Hepatocyte (in vitro differentiated cells): Measurements from ENCODE around the gene SLC9A4. TPM values are rescaled to one million over a fixed set of nuclear protein-coding genes. Genes with fewer than 3 reads are reported as not detected.

Experiments
- DNase-seq: peaks from one replicate; pipeline ENCODE4 v3.0.0-alpha.2; 2016; ENCODE audit warnings: low spot score
- H2AFZ ChIP-seq: fragments of 200-600 bp; sonication (generic); 2 replicates; pipeline ENCODE4 v1.6.0; 2016; ENCODE audit warnings: antibody characterized with exemption, mild to moderate bottlenecking
- H3K27ac ChIP-seq: fragments of 200-600 bp; sonication (generic); 2 replicates; pipeline ENCODE4 v1.5.1; 2016; ENCODE audit warnings: mild to moderate bottlenecking
- H3K27me3 ChIP-seq: fragments of 200-600 bp; sonication (generic); 2 replicates; pipeline ENCODE4 v1.6.1; 2016
- H3K36me3 ChIP-seq: fragments of 200-600 bp; sonication (generic); replicated peaks from 2 replicates; pipeline ENCODE4 v1.5.1; 2016; ENCODE audit warnings: low read depth; ENCODE audit not compliant: insufficient read depth
- H3K4me1 ChIP-seq: fragments of 200-600 bp; sonication (generic); 2 replicates; pipeline ENCODE4 v1.5.1; 2016; ENCODE audit warnings: mild to moderate bottlenecking, moderate library complexity; ENCODE audit not compliant: insufficient read depth
- H3K4me2 ChIP-seq: fragments of 200-600 bp; sonication (generic); 2 replicates; pipeline ENCODE4 v1.6.0; 2016
- H3K4me3 ChIP-seq: fragments of 200-600 bp; sonication (generic); 2 replicates; pipeline ENCODE4 v1.5.1; 2016; ENCODE audit warnings: mild to moderate bottlenecking
- H3K79me2 ChIP-seq: fragments of 200-600 bp; sonication (generic); 2 replicates; pipeline ENCODE4 v1.6.0; 2017; ENCODE audit warnings: mild to moderate bottlenecking
- H3K9me2 ChIP-seq: fragments of 200-600 bp; sonication (generic); replicated peaks from 2 replicates; pipeline ENCODE4 v1.6.0; 2017; ENCODE audit warnings: mild to moderate bottlenecking; ENCODE audit not compliant: insufficient read depth
- H3K9me3 ChIP-seq: fragments of 200-600 bp; sonication (generic); 2 replicates; pipeline ENCODE4 v1.5.1; 2016; ENCODE audit warnings: low read depth, mild to moderate bottlenecking
- H4K20me1 ChIP-seq: fragments of 200-600 bp; sonication (generic); 2 replicates; pipeline ENCODE4 v1.6.0; 2016; ENCODE audit warnings: mild to moderate bottlenecking; ENCODE audit not compliant: insufficient read depth, poor library complexity, severe bottlenecking
- EZH2 ChIP-seq: fragments of 200-600 bp; sonication (generic); IDR thresholded peaks from 2 replicates; pipeline ENCODE4 v1.6.1; 2016; ENCODE audit warnings: antibody characterized with exemption, mild to moderate bottlenecking, borderline replicate concordance
- EZH2phosphoT487 ChIP-seq: fragments of 200-600 bp; sonication (generic); IDR thresholded peaks from one replicate; pipeline ENCODE4 v1.6.1; 2018; ENCODE audit warnings: antibody characterized with exemption, mild to moderate bottlenecking, low read depth, moderate library complexity; ENCODE audit not compliant: unreplicated experiment, severe bottlenecking
- WGBS: methylation state at CpG from one replicate; pipeline ENCODE4 v1.1.6; 2016; ENCODE audit warnings: low lambda C conversion rate; ENCODE audit errors: missing lambda C conversion rate; 5-methylcytosine and 5-hydroxymethylcytosine counted together
- microRNA-seq: library from miRNA; unstranded; fragments of <30 nt; microRNA quantifications from one replicate; pipeline ENCODE4, GENCODE V29; 2017
- polyA plus RNA-seq: library from polyadenylated mRNA; unstranded; fragments of >200 nt; fragmentation: Nextera tagmentation; extraction: Ambion mirVana; gene quantifications from 2 replicates; pipeline ENCODE4 v1.2.1, GENCODE V29; 2016
- small RNA-seq: library from RNA; depleted of rRNA; stranded (forward); fragments of <200 nt; gene quantifications from one replicate; pipeline ENCODE3, GENCODE V24; 2014
- total RNA-seq: library from RNA; depleted of rRNA; stranded (reverse); fragments of >200 nt; gene quantifications from 2 replicates; pipeline ENCODE4 v1.2.3, GENCODE V29; 2014
- TF ChIP-seq, protein P1 (sequence below): fragments of 200-600 bp; sonication (generic); IDR thresholded peaks from 2 replicates; pipeline ENCODE4 v1.5.1; 2016; ENCODE audit warnings: antibody characterized with exemption, mild to moderate bottlenecking; ENCODE audit not compliant: poor library complexity

The SLC9A4 gene
- total and polyA plus RNA-seq, 2 experiments from 2014 or later = 0.80 to 1.6 TPM

DNA sequence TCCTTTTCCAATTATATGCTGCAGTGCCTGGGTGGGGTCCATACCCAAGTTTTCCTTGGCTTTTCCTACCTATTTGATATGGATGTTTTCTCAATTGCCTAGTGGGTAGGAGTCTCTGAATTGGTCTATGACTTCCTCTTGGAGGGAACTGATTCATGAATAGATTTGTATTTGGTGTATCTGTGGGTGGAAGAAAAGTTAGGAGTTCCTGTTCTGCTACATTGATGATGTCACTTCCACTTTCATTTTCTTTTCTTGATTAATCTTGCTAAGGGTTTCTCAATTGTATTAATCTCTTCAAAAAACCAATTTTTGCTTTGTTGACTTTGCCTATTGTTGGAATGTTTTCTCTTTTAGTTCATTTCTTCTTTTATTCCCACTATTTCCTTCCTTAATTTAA lies 108.9 kb downstream of the SLC9A4 start:
- no peaks in the 10 kb centered on the region for H3K79me2 ChIP-seq
- no peak overlapping the region for H2AFZ ChIP-seq
- H3K4me2 ChIP-seq = no peak overlapping the region
- peaks cover 12% of the 10 kb centered on the region for H3K4me1 ChIP-seq
- H3K27me3 ChIP-seq = no peaks in the 10 kb centered on the region
- TF ChIP-seq EZH2phosphoT487 = no peak
- TF ChIP-seq EZH2 = no peak
- TF ChIP-seq, protein P1, sequence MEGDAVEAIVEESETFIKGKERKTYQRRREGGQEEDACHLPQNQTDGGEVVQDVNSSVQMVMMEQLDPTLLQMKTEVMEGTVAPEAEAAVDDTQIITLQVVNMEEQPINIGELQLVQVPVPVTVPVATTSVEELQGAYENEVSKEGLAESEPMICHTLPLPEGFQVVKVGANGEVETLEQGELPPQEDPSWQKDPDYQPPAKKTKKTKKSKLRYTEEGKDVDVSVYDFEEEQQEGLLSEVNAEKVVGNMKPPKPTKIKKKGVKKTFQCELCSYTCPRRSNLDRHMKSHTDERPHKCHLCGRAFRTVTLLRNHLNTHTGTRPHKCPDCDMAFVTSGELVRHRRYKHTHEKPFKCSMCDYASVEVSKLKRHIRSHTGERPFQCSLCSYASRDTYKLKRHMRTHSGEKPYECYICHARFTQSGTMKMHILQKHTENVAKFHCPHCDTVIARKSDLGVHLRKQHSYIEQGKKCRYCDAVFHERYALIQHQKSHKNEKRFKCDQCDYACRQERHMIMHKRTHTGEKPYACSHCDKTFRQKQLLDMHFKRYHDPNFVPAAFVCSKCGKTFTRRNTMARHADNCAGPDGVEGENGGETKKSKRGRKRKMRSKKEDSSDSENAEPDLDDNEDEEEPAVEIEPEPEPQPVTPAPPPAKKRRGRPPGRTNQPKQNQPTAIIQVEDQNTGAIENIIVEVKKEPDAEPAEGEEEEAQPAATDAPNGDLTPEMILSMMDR = no peak
- DNase-seq = no peak
- H3K27ac ChIP-seq = no peak overlapping the region
- H4K20me1 ChIP-seq = no peaks in the 10 kb centered on the region
- H3K36me3 ChIP-seq = no peaks in the 10 kb centered on the region
- no peaks in the 10 kb centered on the region for H3K9me2 ChIP-seq
- H3K9me3 ChIP-seq = no peaks in the 10 kb centered on the region
- H3K4me3 ChIP-seq = no peak overlapping the region

- Histone ChIP-seq H3K4me3 (no peak overlapping the region), H3K27me3 (no peaks in the 10 kb centered on the region), H3K4me2 (no peak overlapping the region), H2AFZ (no peak overlapping the region), H3K9me2 (no peaks in the 10 kb centered on the region), H4K20me1 (no peaks in the 10 kb centered on the region), H3K27ac (no peak overlapping the region), H3K79me2 (no peaks in the 10 kb centered on the region), H3K36me3 (no peaks in the 10 kb centered on the region), H3K9me3 (no peaks in the 10 kb centered on the region), H3K4me1 (peaks cover 12% of the 10 kb centered on the region)
- no peak for TF ChIP-seq EZH2phosphoT487
- TF ChIP-seq, protein P1 = no peak
- no peak for TF ChIP-seq EZH2
- no peak for DNase-seq
- WGBS = 73% methylated on average over 2 of the region's 2 CpGs
Measured at GRCh38 chr2:102582845-102583244, 109.8 kb downstream of the SLC9A4 start.

Small RNA genes within 50 kb of the gene (microRNA-seq; reads per million reads assigned to microRNA genes)
- not detected for gene MIR4772

Small RNA genes within 50 kb of the gene (small RNA-seq; reads per million reads assigned to genes)
- not detected for gene MIR4772

Other genes starting within 250 kb of the SLC9A4 start
- 13.1 and 15.6 TPM in 2 replicates for gene IL1RL1, start 161.7 kb upstream of the SLC9A4 start, total RNA-seq
- 5.2 and 6.0 TPM in 2 replicates for gene IL1RL1, start 161.7 kb upstream of the SLC9A4 start, polyA plus RNA-seq
- gene IL18R1, start 117.4 kb upstream of the SLC9A4 start, total RNA-seq = 19.3 and 25.5 TPM in 2 replicates
- gene IL18R1, start 117.4 kb upstream of the SLC9A4 start, polyA plus RNA-seq = 17.1 and 19.7 TPM in 2 replicates
- gene IL18RAP, start 50.1 kb upstream of the SLC9A4 start, total RNA-seq = 0.40 and 0.80 TPM in 2 replicates
- not detected in 2 replicates for gene IL18RAP, start 50.1 kb upstream of the SLC9A4 start, polyA plus RNA-seq
- gene SLC9A2, start 146.3 kb downstream of the SLC9A4 start, total RNA-seq = 2.1 and 2.7 TPM in 2 replicates
- 0.52 and 1.1 TPM in 2 replicates for gene SLC9A2, start 146.3 kb downstream of the SLC9A4 start, polyA plus RNA-seq